ENCODE results near the gene WFDC5. TPM values are rescaled to one million over a fixed set of nuclear protein-coding genes. Genes with fewer than 3 reads are reported as not detected.

Gene WFDC5
- polyA plus RNA-seq, 1 experiment, result not detected

GRCh38 chr20:45097485-45098102 lies 17.4 kb downstream of the WFDC5 start:
- TF ChIP-seq CTCF (IDR thresholded peaks at IDR 0.05; ENCODE audit: low read depth, low read length), result 0 out of 2 replicates have a peak, but pooled peaks have one; percentile 13
- peaks cover 34% of the 10 kb centered on the region for H3K27me3 ChIP-seq (ENCODE audit: control insufficient read depth, insufficient read depth, low read length)
- peaks cover 10% of the 10 kb centered on the region; the same call in 1 of the 2 replicates for H3K9me3 ChIP-seq (ENCODE audit: control insufficient read depth, insufficient read depth, low read length)
- CTCF ChIA-PET, result interaction anchor here (0.6 to 7.3 kb wide), 17 partner anchors 11 to 674 kb away, joined by 3 to 275 read pairs (median 25); no protein-coding TSS in a partner anchor
- no peak overlapping the region for H3K27ac ChIP-seq (ENCODE audit: low read depth, low read length)
- POLR2A ChIA-PET, result no interaction called here
- DNase-seq (ENCODE audit: low read depth, low spot score), result no peak
- peak overlapping the region; percentile 37; the same call in 1 of the 2 replicates for H3K4me3 ChIP-seq (ENCODE audit: low read depth, low read length)

- no peak for TF ChIP-seq CTCF (IDR thresholded peaks at IDR 0.05; ENCODE audit: low read depth, low read length)
- ChIA-PET POLR2A (no interaction called here), CTCF (interaction anchor here (0.8 to 7.3 kb wide), 34 partner anchors 8 to 674 kb away, joined by 3 to 275 read pairs (median 10); partner anchors contain the start of genes MATN4 and STK4)
- no peak for DNase-seq (ENCODE audit: low read depth, low spot score)
- Histone ChIP-seq H3K27ac (ENCODE audit: low read depth, low read length) (no peak overlapping the region), H3K27me3 (ENCODE audit: control insufficient read depth, insufficient read depth, low read length) (peaks cover 34% of the 10 kb centered on the region), H3K4me3 (ENCODE audit: low read depth, low read length) (no peak overlapping the region), H3K9me3 (ENCODE audit: control insufficient read depth, insufficient read depth, low read length) (peaks cover 10% of the 10 kb centered on the region; the same call in 1 of the 2 replicates)
These were observed 18.2 kb downstream of the WFDC5 start for GRCh38 chr20:45096781-45097180.

DNA sequence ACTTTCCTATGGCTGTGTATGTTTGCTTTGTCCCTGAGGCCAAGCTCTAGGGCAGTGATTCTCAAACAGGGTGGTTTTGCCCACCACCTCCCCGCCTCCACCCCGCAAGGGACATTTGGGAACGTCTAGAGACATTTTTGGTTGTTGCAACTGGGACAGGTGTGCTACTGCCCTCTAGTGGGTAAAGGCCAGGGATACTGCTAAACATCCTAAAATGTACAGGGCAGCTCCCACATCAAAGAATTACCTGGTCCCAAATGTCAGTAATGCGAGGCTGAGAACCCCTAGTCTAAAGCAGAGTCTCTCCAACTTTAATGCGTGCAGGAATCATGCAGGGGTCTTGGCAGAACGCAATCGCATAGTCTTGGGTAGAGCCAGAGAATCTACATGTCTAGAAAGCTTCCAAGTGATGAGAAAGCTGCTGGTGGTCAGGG lies 19.2 kb downstream of the WFDC5 start:
- Histone ChIP-seq H3K27me3 (ENCODE audit: control insufficient read depth, insufficient read depth, low read length) (peaks cover 29% of the 10 kb centered on the region), H3K4me3 (ENCODE audit: low read depth, low read length) (no peak overlapping the region), H3K9me3 (ENCODE audit: control insufficient read depth, insufficient read depth, low read length) (peaks cover 10% of the 10 kb centered on the region; the same call in 1 of the 2 replicates), H3K27ac (ENCODE audit: low read depth, low read length) (no peak overlapping the region)
- DNase-seq (ENCODE audit: low read depth, low spot score), result no peak
- ChIA-PET POLR2A (interaction anchor here (1.0 kb wide), 1 partner anchor 52 kb away, joined by 4 read pairs; no protein-coding TSS in a partner anchor), CTCF (interaction anchor here (0.5 to 7.3 kb wide), 54 partner anchors 9 to 1187 kb away, joined by 3 to 275 read pairs (median 6); partner anchors contain the start of genes MATN4 and STK4)
- peak; percentile 83 for TF ChIP-seq CTCF (IDR thresholded peaks at IDR 0.05; ENCODE audit: low read depth, low read length)

DNA sequence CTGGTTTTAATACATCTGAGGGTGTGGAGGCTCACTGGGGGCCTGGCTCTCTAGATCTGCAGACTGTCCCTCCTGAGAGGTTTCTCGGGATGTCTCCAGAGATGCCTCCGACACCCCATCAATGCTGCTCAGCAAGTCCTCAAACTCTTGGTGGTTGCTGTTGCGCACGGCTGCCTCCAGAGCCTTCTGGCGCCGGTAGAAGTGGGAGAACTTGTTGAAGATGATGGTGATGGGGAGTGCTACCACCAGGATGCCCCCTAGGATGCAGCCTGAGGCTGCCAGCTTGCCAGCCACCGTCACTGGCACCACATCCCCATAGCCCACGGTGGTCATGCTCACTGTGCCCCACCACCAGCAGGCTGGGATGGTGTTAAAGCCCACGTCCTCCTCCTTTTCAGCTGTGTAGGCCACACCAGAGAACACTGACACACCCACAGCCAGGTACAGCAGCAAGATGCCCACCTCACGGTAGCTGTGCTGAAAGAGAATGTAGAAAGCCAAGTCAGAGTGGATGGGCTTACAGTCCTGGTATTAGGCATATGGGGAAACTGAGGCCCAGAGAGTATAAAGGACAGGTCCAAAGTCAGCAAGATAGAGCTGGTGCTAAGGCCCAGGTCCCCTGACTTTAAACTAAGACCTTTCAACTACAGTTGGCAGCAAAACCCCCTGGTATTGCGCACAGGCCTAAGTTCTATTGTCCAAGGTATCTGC lies 20.0 kb downstream of the WFDC5 start:
- no peak overlapping the region for H3K27ac ChIP-seq (ENCODE audit: low read depth, low read length)

More for the DNA sequence above, 20.0 kb downstream of the WFDC5 start:
- no peak for DNase-seq (ENCODE audit: low read depth, low spot score)
- peaks cover 25% of the 10 kb centered on the region for H3K27me3 ChIP-seq (ENCODE audit: control insufficient read depth, insufficient read depth, low read length)
- ChIA-PET POLR2A (interaction anchor here (1.0 kb wide), 1 partner anchor 52 kb away, joined by 4 read pairs; no protein-coding TSS in a partner anchor), CTCF (interaction anchor here (0.6 to 7.3 kb wide), 51 partner anchors 8 to 695 kb away, joined by 3 to 275 read pairs (median 8); partner anchors contain the start of genes MATN4, STK4 and WFDC12)
- H3K4me3 ChIP-seq (ENCODE audit: low read depth, low read length), result no peak overlapping the region
- no peak for TF ChIP-seq CTCF (IDR thresholded peaks at IDR 0.05; ENCODE audit: low read depth, low read length)
- H3K9me3 ChIP-seq (ENCODE audit: control insufficient read depth, insufficient read depth, low read length), result peaks cover 10% of the 10 kb centered on the region; the same call in 1 of the 2 replicates
